ENCODE measurements around the gene TSPAN31.

Gene TSPAN31

DNA sequence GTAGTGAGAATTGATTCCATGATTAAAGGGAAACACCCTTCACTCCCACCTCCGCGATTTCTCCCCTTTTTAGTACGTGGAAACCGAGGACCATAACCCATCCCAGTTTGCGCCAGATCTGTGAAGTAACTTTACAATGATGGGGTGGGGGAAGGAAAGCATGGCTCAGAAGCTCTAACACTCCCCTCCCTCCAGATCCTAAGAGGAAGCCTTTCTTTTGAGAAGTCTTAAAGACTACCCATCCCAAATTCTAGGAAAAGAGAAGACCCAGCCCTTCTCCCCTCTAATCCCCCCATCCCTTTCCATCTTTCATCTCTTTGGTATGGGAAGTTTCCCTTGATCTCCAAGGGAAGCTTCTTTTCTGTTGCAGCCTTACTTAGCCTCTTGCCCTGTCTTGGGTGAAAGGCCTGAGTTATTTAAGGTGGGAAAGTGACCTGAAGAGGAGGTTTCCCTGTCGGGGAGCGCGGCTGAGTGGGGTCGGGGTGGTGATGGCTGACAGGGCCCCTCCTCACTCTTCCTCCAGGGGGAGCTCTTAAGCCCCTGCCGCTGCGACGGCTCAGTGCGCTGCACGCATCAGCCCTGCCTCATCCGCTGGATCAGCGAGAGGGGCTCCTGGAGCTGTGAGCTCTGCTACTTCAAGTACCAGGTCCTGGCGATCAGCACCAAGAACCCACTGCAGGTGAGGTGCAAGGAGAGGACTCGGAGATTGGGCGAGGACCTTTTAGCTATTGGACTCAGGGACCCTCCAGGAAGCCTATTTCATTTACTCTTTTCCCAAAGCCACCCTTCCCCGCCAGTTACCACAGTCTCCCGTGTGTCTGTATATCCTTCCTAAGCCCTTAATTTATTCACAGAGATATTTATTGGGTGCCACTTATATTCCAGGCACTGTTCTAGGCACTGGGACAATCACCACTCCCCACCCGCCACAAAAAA is 11.8 kb downstream of the TSPAN31 start:
- H3K4me1 Mint-ChIP-seq (ENCODE audit: low read depth in 2 of 2): peaks cover 36 to 54% of the 10 kb centered on the region in 2 donors

DNA sequence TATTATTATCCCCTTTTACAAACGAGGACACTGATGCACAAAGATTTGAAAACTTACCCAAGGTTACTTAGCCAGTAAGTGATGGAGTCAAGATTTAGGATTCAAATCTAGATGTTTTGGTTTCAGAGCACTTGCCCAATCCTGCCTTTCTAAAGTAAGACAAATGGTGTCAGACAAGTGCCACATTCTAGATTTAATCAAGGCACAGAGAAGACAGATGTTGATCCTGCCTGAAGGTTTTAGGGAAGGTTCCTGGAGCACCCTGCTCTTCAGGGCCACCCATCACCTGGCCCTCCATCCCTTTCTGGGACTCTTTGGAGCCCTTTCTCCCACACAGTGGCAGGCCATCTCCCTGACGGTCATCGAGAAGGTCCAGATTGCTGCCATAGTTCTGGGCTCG is 12.9 kb downstream of the TSPAN31 start:
- H3K4me1 Mint-ChIP-seq (ENCODE audit: low read depth in 2 of 2): peaks cover 31 to 43% of the 10 kb centered on the region in 2 donors
- no peak overlapping the region for H3K4me3 Mint-ChIP-seq
- ATAC-seq (replicated peaks) (no peak), DNase-seq (no peak)
- H3K9me3 Mint-ChIP-seq: no peaks in the 10 kb centered on the region
- H3K27me3 Mint-ChIP-seq: no peaks in the 10 kb centered on the region
- H3K36me3 Mint-ChIP-seq (ENCODE audit: insufficient read depth): peaks cover 18% of the 10 kb centered on the region
- H3K27ac Mint-ChIP-seq: no peak overlapping the region

More for the DNA sequence above, 11.8 kb downstream of the TSPAN31 start:
- Mint-ChIP-seq H3K9me3 (no peaks in the 10 kb centered on the region), H3K4me3 (peak overlapping the region; percentile 85), H3K36me3 (ENCODE audit: insufficient read depth) (peaks cover 29% of the 10 kb centered on the region), H3K27me3 (no peaks in the 10 kb centered on the region), H3K27ac (peak overlapping the region; percentile 80 to 88)
- ATAC-seq (replicated peaks) (peak; percentile 16), DNase-seq (peak; percentile 59 to 69 (median 63))

DNA sequence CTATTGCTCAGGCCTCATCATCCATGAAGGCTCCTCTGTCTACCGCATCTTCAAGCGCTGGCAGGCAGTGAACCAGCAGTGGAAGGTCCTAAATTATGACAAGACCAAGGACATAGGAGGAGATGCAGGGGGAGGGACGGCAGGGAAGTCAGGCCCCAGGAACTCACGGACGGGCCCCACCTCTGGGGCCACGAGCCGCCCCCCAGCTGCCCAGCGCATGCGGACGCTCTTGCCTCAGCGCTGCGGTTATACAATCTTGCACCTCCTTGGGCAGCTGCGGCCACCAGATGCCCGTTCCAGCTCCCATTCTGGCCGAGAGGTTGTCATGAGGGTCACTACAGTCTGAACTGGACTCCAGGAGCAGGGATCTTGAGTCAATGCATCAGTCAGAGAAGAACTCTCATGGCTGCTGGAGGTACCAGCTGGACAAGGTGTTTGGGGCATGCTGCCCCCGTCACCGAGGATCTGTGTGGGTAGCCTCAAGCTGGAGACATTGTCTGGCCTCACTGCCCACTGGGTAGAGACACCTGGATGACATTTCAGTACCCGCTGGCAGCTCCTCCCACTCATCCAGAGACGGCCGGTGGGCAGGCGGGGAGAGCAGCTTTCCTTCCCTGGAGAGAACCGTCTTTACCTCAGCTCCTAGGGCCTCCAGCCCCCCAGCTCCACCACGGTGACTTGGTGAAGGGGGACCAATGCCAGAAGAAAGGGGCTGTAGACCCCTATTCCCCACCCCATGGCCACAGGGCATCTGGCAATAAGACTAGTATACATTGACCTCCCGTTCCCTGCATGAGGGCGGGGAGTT is 13.9 kb downstream of the TSPAN31 start:
- Mint-ChIP-seq H3K36me3 (ENCODE audit: insufficient read depth) (peaks cover 16% of the 10 kb centered on the region), H3K27me3 (peaks cover 7 to 9% of the 10 kb centered on the region in 2 donors), H3K9me3 (no peaks in the 10 kb centered on the region), H3K27ac (no peak overlapping the region), H3K4me1 (ENCODE audit: low read depth in 2 of 2) (peaks cover 29 to 34% of the 10 kb centered on the region in 2 donors), H3K4me3 (peak overlapping the region in 1 of 2 donors; percentile 17)
- no peak for ATAC-seq (replicated peaks)
- DNase-seq: no peak

- Mint-ChIP-seq H3K4me1 (ENCODE audit: low read depth in 2 of 2) (peaks cover 27% of the 10 kb centered on the region in 2 donors), H3K4me3 (no peak overlapping the region), H3K27ac (no peak overlapping the region), H3K9me3 (no peaks in the 10 kb centered on the region), H3K36me3 (ENCODE audit: insufficient read depth) (peaks cover 16% of the 10 kb centered on the region), H3K27me3 (peaks cover 14 to 16% of the 10 kb centered on the region in 2 donors)
- no peak for DNase-seq
- peak; percentile 20 for ATAC-seq (replicated peaks)
Observed at GRCh38 chr12:57759360-57759980, 14.6 kb downstream of the TSPAN31 start.

DNA sequence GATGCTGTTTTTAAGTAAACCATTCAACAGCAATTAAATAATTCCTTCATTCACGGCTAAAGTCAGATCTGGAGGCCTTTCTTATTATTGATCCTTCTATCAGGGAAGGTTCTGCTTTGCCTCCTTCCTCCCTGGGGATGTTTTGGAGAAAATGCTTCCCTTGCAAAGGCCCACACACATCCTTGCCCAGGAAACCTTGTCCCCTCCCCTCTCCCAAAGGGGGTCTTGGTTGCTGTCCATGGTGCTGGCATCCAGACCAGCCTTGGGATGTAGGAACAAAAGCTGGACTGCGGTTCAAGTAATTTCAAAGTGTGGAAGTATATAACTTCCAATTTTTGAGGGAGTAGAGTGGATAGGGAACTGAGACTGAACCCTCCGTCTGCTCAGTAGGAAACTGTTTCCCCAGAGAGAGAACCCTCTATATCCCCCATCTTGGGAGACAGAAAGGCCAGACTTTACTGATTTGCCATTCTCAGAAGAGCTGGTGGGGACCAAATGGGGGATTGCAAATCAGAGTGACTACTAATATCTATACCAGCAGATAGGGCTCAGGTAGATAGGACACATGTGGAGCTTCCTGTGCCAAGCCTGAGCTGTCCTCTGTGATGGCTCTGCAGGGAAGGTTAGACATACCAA is 15.6 kb downstream of the TSPAN31 start:
- no peaks in the 10 kb centered on the region for H3K9me3 Mint-ChIP-seq
- H3K36me3 Mint-ChIP-seq (ENCODE audit: insufficient read depth): peaks cover 16% of the 10 kb centered on the region
- H3K27ac Mint-ChIP-seq: no peak overlapping the region
- DNase-seq: no peak
- peaks cover 32 to 34% of the 10 kb centered on the region in 2 donors for H3K4me1 Mint-ChIP-seq (ENCODE audit: low read depth in 2 of 2)
- H3K4me3 Mint-ChIP-seq: no peak overlapping the region
- no peak for ATAC-seq (replicated peaks)
- H3K27me3 Mint-ChIP-seq: peaks cover 24 to 26% of the 10 kb centered on the region in 2 donors

- DNase-seq (no peak), ATAC-seq (replicated peaks) (no peak)
- Mint-ChIP-seq H3K27ac (peak overlapping the region in 1 of 2 donors; percentile 38), H3K27me3 (peaks cover 32 to 36% of the 10 kb centered on the region in 2 donors), H3K36me3 (ENCODE audit: insufficient read depth) (peaks cover 16% of the 10 kb centered on the region), H3K9me3 (no peaks in the 10 kb centered on the region), H3K4me3 (no peak overlapping the region), H3K4me1 (ENCODE audit: low read depth in 2 of 2) (peaks cover 32 to 36% of the 10 kb centered on the region in 2 donors)
Observed at GRCh38 chr12:57761391-57761998, 16.7 kb downstream of the TSPAN31 start.

GRCh38 chr12:57762463-57762862 is 17.6 kb downstream of the TSPAN31 start:
- Mint-ChIP-seq H3K9me3 (no peaks in the 10 kb centered on the region), H3K4me3 (no peak overlapping the region), H3K27me3 (peaks cover 37 to 45% of the 10 kb centered on the region in 2 donors), H3K27ac (no peak overlapping the region), H3K4me1 (ENCODE audit: low read depth in 2 of 2) (peaks cover 28 to 32% of the 10 kb centered on the region in 2 donors), H3K36me3 (ENCODE audit: insufficient read depth) (peaks cover 10% of the 10 kb centered on the region)
- no peak for DNase-seq
- no peak for ATAC-seq (replicated peaks)

DNA sequence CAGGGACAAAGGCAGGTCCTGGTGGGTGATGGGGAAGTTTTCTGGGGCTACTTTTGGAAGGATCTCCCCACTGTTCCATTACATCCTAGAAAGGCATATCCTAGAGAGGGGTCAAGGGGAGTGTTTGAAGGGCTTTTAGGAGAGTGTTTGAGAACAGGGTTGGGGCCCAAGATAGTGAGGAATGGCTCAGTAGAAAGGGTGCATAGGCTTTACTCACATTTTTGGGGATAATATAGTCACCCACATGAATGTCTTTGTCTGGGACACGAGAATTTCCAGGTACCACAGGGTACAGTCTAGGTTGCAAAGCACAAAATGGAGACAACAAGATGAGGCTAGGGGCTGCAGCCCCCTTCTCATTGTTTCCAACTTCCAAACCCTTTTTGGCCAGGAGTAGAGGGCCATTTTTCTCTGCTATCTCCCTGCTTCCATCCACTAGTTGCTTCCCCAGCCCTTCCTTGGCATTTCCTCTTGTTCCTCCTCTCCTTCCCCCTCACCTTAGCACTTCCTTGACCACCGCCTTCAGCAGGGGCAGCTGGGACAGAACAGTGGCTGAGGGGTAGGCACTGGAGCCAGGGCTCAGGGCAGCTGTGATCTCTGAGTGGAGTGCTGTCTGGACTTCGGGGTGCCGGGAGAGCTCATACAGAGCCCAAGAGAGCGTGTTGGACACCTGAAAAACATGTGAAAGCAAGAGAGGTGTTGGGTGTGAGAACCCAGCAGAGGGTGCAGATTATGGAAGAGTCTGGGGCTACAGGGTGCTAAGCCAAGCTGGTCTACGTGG is 19.2 kb downstream of the TSPAN31 start:
- peak overlapping the region; percentile 84 to 91 for H3K4me3 Mint-ChIP-seq
- peaks cover 37 to 47% of the 10 kb centered on the region in 2 donors for H3K27me3 Mint-ChIP-seq
- peaks cover 26 to 32% of the 10 kb centered on the region in 2 donors for H3K4me1 Mint-ChIP-seq (ENCODE audit: low read depth in 2 of 2)
- peaks cover 7% of the 10 kb centered on the region for H3K36me3 Mint-ChIP-seq (ENCODE audit: insufficient read depth)
- ATAC-seq (replicated peaks): no peak
- no peak for DNase-seq
- no peak overlapping the region for H3K27ac Mint-ChIP-seq
- H3K9me3 Mint-ChIP-seq: no peaks in the 10 kb centered on the region

DNA sequence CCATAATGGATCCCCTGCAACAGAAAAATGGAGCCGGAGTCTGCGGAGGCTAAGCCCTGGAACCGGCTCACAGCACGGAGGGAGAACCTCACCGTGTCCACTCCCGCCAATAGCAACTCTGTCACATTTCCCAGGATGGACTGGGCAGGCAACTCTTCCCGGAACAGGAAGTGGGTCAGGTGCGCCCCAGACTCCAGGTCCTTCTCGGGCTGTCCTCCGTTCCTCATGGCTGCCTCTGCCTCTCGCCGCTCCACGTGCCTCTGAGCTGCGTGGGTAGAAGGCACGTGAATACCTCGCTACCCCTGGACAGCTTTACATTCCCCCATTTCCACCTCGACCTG is 19.8 kb downstream of the TSPAN31 start:
- ATAC-seq (replicated peaks) (peak; percentile 31), DNase-seq (no peak)
- Mint-ChIP-seq H3K4me3 (peak overlapping the region; percentile 84 to 91), H3K4me1 (ENCODE audit: low read depth in 2 of 2) (peaks cover 20 to 28% of the 10 kb centered on the region in 2 donors), H3K27me3 (peaks cover 37 to 47% of the 10 kb centered on the region in 2 donors), H3K36me3 (ENCODE audit: insufficient read depth) (peaks cover 4% of the 10 kb centered on the region), H3K27ac (no peak overlapping the region), H3K9me3 (no peaks in the 10 kb centered on the region)

DNA sequence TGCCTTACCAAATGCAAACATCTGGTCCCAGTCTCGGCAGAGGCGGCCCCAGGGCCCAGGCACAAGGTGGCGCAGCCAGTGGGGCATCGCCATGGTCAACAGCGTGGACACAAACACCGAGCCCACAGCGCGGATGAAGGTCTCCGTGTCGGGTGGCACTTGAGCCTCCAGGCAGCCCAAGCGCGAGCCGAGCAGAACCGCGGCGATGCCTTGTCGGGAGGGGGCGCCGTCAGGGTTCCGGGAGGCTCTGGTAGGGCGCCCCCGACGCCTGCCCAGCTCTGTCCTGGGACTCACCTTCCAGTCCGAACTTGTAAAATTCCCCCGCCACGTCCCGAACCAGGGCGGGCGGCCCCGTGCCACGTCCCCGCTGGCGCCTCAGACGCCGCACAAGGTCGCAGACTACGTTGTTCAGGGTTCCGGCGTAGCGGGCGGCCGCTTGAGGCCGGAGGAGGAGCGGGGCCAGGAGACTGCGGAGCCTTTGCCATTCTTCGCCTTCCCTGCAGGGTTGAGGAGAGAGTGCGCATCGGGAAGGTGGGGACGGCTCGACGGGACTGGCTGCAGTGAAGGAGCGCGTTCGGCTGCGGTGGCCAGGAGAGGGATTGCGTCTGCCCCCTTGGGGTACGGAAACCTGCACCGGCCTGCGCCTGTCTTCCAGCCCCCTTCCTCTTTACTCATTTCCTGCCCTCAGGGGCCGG is 20.3 kb downstream of the TSPAN31 start:
- peaks cover 8% of the 10 kb centered on the region for H3K36me3 Mint-ChIP-seq (ENCODE audit: insufficient read depth)
- ATAC-seq (replicated peaks) (peak; percentile 76), DNase-seq (peak in 1 of 3 experiments; percentile 45)
- no peaks in the 10 kb centered on the region for H3K9me3 Mint-ChIP-seq
- peak overlapping the region in 1 of 2 donors; percentile 31 for H3K27ac Mint-ChIP-seq
- H3K4me1 Mint-ChIP-seq (ENCODE audit: low read depth in 2 of 2): peaks cover 18 to 28% of the 10 kb centered on the region in 2 donors
- peak overlapping the region; percentile 84 to 91 for H3K4me3 Mint-ChIP-seq
- H3K27me3 Mint-ChIP-seq: peaks cover 37 to 47% of the 10 kb centered on the region in 2 donors

GRCh38 chr12:57765698-57766463 is 21.0 kb downstream of the TSPAN31 start:
- Mint-ChIP-seq H3K27ac (peak overlapping the region in 1 of 2 donors; percentile 31), H3K36me3 (ENCODE audit: insufficient read depth) (peaks cover 8% of the 10 kb centered on the region), H3K9me3 (no peaks in the 10 kb centered on the region), H3K4me3 (peak overlapping the region; percentile 84 to 91), H3K4me1 (ENCODE audit: low read depth in 2 of 2) (peaks cover 18 to 28% of the 10 kb centered on the region in 2 donors), H3K27me3 (peaks cover 37 to 47% of the 10 kb centered on the region in 2 donors)
- ATAC-seq (replicated peaks) (peak; percentile 14), DNase-seq (no peak)

All from effector memory CD8-positive, alpha-beta T cell (primary cell).